HPDE6-E6E7 (cell line): ENCODE data around the gene AHCYL2.
A peak's percentile ranks its signal among the peaks of the same experiment; 100 is the strongest.
"Not testable (repeated sequence)": the region's sequence is repeated elsewhere in the genome, so short reads cannot be mapped to it uniquely, and the experiment has no call there.

Source experiments
- DNase-seq: peaks from one replicate; pipeline ENCODE4 v3.0.0; 2011; ENCODE audit warnings: missing footprints; ENCODE audit errors: extremely low spot score

The AHCYL2 gene

GRCh38 chr7:129209067-129209926 lies 15.5 kb upstream of the AHCYL2 start:
- DNase-seq: no peak

- peak; percentile 76 for DNase-seq
Measured at GRCh38 chr7:129210256-129210988, 14.4 kb upstream of the AHCYL2 start.

- DNase-seq: no peak
Measured at GRCh38 chr7:129210989-129211312, 13.9 kb upstream of the AHCYL2 start.

- DNase-seq: no peak
Measured at GRCh38 chr7:129212126-129212525, 12.7 kb upstream of the AHCYL2 start.

GRCh38 chr7:129212596-129212995 lies 12.2 kb upstream of the AHCYL2 start:
- DNase-seq: no peak

GRCh38 chr7:129213828-129214227 lies 11.0 kb upstream of the AHCYL2 start:
- no peak for DNase-seq

GRCh38 chr7:129215691-129216090 lies 9.1 kb upstream of the AHCYL2 start:
- not testable (repeated sequence) for DNase-seq

- not testable (repeated sequence) for DNase-seq
Measured at GRCh38 chr7:129216101-129216715, 8.6 kb upstream of the AHCYL2 start.

- DNase-seq: not testable (repeated sequence)
Measured at GRCh38 chr7:129216821-129217416, 7.9 kb upstream of the AHCYL2 start.

GRCh38 chr7:129218514-129219062 lies 6.2 kb upstream of the AHCYL2 start:
- DNase-seq: peak; percentile 69

- DNase-seq: not testable (repeated sequence)
Measured at GRCh38 chr7:129219166-129219565, 5.7 kb upstream of the AHCYL2 start.

- no peak for DNase-seq
Measured at GRCh38 chr7:129222064-129222463, 2.8 kb upstream of the AHCYL2 start.

GRCh38 chr7:129225206-129225930 lies 538 bp downstream of the AHCYL2 start:
- peak; percentile 39 for DNase-seq

- no peak for DNase-seq
Measured at GRCh38 chr7:129225931-129226572, 1.2 kb downstream of the AHCYL2 start.

- no peak for DNase-seq
Measured at GRCh38 chr7:129227646-129228578, 3.1 kb downstream of the AHCYL2 start.

- no peak for DNase-seq
Measured at GRCh38 chr7:129228633-129229032, 3.8 kb downstream of the AHCYL2 start.

GRCh38 chr7:129231666-129232065 lies 6.8 kb downstream of the AHCYL2 start:
- no peak for DNase-seq

- DNase-seq: no peak
Measured at GRCh38 chr7:129238546-129238945, 13.7 kb downstream of the AHCYL2 start.

- no peak for DNase-seq
Measured at GRCh38 chr7:129240119-129240820, 15.4 kb downstream of the AHCYL2 start.
